K562 (cell line): ENCODE measurements around the gene GHRL. TPM values are rescaled to one million over a fixed set of nuclear protein-coding genes. Genes with fewer than 3 reads are reported as not detected.

ENCODE experiments used
- ATAC-seq: fragments of 200-7000 bp; cut with Tn5 transposase; 3 replicates; pipeline ENCODE4 v1.9.1; 2020; ENCODE audit warnings: moderate library complexity
- BruUV-seq: library from RNA; stranded (reverse); fragments of 400-500 nt; replicated peaks from 2 replicates; lab custom pipeline; 2021; lab: Mats Ljungman, UMichigan
- CTCF ChIA-PET: fragments of 300-600 bp; formaldehyde crosslinking; extraction: SDS; loops from one replicate; lab custom pipeline; 2021; ENCODE audit warnings: low intra/inter-chr PET ratio; lab: Yijun Ruan, JAX
- POLR2A ChIA-PET: fragments of 300-600, 350-650 bp; sonication (Branson Sonifier 250); formaldehyde crosslinking; extraction: SDS; loops from one replicate; lab custom pipeline; 2021; ENCODE audit warnings: antibody characterized with exemption, inconsistent platforms; lab: Yijun Ruan, JAX
- DNase-seq, 4 experiments: peaks; one replicate each; pipeline versions ENCODE4 v3.0.0 to v3.0.0-alpha.2; 2011 to 2018; ENCODE audit warnings: low spot score in 3 of 4, mixed read lengths in 3 of 4; ENCODE audit errors: extremely low read depth in 1 of 4
- FAIRE-seq: peaks from 2 replicates; lab custom pipeline; 2011; peaks lifted over from hg19 to GRCh38; lab: Jason Lieb, UNC
- H2AFZ ChIP-seq: 2 replicates; pipeline ENCODE4 v1.6.0; 2011; ENCODE audit warnings: low read depth, low read length, control low read depth, inconsistent platforms
- H3K27ac ChIP-seq: fragments of 200-600 bp; 3 replicates; pipeline ENCODE4 v1.8.0; 2011; ENCODE audit warnings: low read depth, mild to moderate bottlenecking, control low read depth, inconsistent platforms, low read length, moderate library complexity, mixed read lengths; ENCODE audit errors: extremely low read depth
- H3K27me3 ChIP-seq, 2 experiments: fragments of 300-600 bp in 1 of 2; 2 replicates in 1 of 2; 3 replicates in 1 of 2; pipeline versions ENCODE4 v1.6.0 to v1.8.0; 2011; ENCODE audit warnings: inconsistent platforms in 2 of 2, low read length in 2 of 2, mild to moderate bottlenecking in 1 of 2, mixed read lengths in 1 of 2, moderate library complexity in 1 of 2; ENCODE audit not compliant: control insufficient read depth in 2 of 2, insufficient read depth in 2 of 2
- H3K36me3 ChIP-seq: fragments of 300-600 bp; 3 replicates; pipeline ENCODE4 v1.8.0; 2011; ENCODE audit warnings: mild to moderate bottlenecking, low read length, inconsistent platforms; ENCODE audit not compliant: control insufficient read depth, insufficient read depth
- H3K4me1 ChIP-seq, 2 experiments: fragments of 200-600 bp in 1 of 2; replicated peaks in 1 of 2; 2 replicates in 1 of 2; 3 replicates in 1 of 2; pipeline versions ENCODE4 v1.5.1 to v1.8.0; 2011; ENCODE audit warnings: inconsistent platforms in 2 of 2, low read length in 2 of 2, mild to moderate bottlenecking in 1 of 2, mixed read lengths in 1 of 2, moderate library complexity in 1 of 2; ENCODE audit not compliant: control insufficient read depth in 2 of 2, insufficient read depth in 2 of 2
- H3K4me2 ChIP-seq: 2 replicates; pipeline ENCODE4 v1.6.1; 2011; ENCODE audit warnings: low read length, control low read depth, inconsistent platforms, mixed read lengths; ENCODE audit not compliant: insufficient read depth
- H3K4me3 ChIP-seq: fragments of 200-600 bp; sonication (generic), shearing (Covaris generic); 2 replicates; pipeline ENCODE4 v1.5.1; 2016; ENCODE audit warnings: control low read depth, inconsistent platforms
- H3K79me2 ChIP-seq: fragments of 200-600 bp; 3 replicates; pipeline ENCODE4 v1.8.0; 2011; ENCODE audit warnings: low read length, inconsistent platforms; ENCODE audit not compliant: control insufficient read depth, insufficient read depth
- H3K9ac ChIP-seq, 2 experiments: 2 replicates each; pipeline versions ENCODE4 v1.6.0 to v1.6.1; 2011; ENCODE audit warnings: low read depth in 2 of 2, low read length in 2 of 2, control low read depth in 1 of 2, inconsistent platforms in 1 of 2, mild to moderate bottlenecking in 1 of 2, mixed read lengths in 1 of 2; ENCODE audit not compliant: insufficient read depth in 1 of 2
- H3K9me1 ChIP-seq: one replicate; pipeline ENCODE4 v1.6.0; 2011; ENCODE audit warnings: inconsistent platforms, mild to moderate bottlenecking, low read length, moderate library complexity; ENCODE audit not compliant: control insufficient read depth, insufficient read depth
- H3K9me3 ChIP-seq: replicated peaks from 2 replicates; pipeline ENCODE4 v1.5.1; 2011; ENCODE audit warnings: low read depth, low read length, inconsistent platforms; ENCODE audit not compliant: control insufficient read depth, insufficient read depth
- H4K20me1 ChIP-seq: replicated peaks from 2 replicates; pipeline ENCODE4 v1.6.1; 2011; ENCODE audit warnings: low read length, inconsistent platforms, mixed read lengths; ENCODE audit not compliant: control insufficient read depth, insufficient read depth
- ARID1B ChIP-seq: fragments of 450-650 bp; IDR thresholded peaks from 2 replicates; pipeline ENCODE4 v1.6.1; 2016; ENCODE audit warnings: antibody characterized with exemption, mild to moderate bottlenecking, inconsistent platforms
- C11orf30 ChIP-seq: fragments of 450-650 bp; IDR thresholded peaks from 2 replicates; pipeline ENCODE4 v1.6.1; 2016; ENCODE audit warnings: low read depth, mild to moderate bottlenecking
- CBFA2T3 ChIP-seq: fragments of 450-650 bp; IDR thresholded peaks from 2 replicates; pipeline ENCODE4 v1.6.1; 2017
- EGR1 ChIP-seq: fragments of 450-650 bp; conservative IDR thresholded peaks from 2 replicates; pipeline ENCODE4 v1.6.1; 2017; ENCODE audit warnings: mild to moderate bottlenecking
- ELF4 ChIP-seq: fragments of 450-650 bp; formaldehyde crosslinking; IDR thresholded peaks from 2 replicates; pipeline ENCODE4 v1.4.0; 2022; ENCODE audit warnings: missing genetic modification characterization
- HLTF ChIP-seq: fragments of 450-650 bp; IDR thresholded peaks from 2 replicates; pipeline ENCODE4 v1.6.1; 2016
- MAFG ChIP-seq: fragments of 450-650 bp; conservative IDR thresholded peaks from 2 replicates; pipeline ENCODE4 v1.6.1; 2016; ENCODE audit warnings: missing genetic modification characterization, missing compliant biosample characterization
- MAZ ChIP-seq, 2 experiments: fragments of 450-650 bp in 1 of 2; sonication (generic) in 1 of 2; formaldehyde crosslinking; IDR thresholded peaks in 1 of 2; conservative IDR thresholded peaks in 1 of 2; 2 replicates each; pipeline versions ENCODE4 v1.4.0 to v1.5.0; 2020; ENCODE audit warnings: mild to moderate bottlenecking in 1 of 2, missing genetic modification reagents in 1 of 2
- MEF2D ChIP-seq: conservative IDR thresholded peaks from 2 replicates; pipeline ENCODE4 v1.6.1; 2016; ENCODE audit warnings: low read depth, missing genetic modification characterization, missing compliant biosample characterization
- MTA3 ChIP-seq: fragments of 450-650 bp; formaldehyde crosslinking; IDR thresholded peaks from 2 replicates; pipeline ENCODE4 v1.6.1; 2017; ENCODE audit warnings: mild to moderate bottlenecking, borderline replicate concordance
- NFE2 ChIP-seq: IDR thresholded peaks from 2 replicates; pipeline ENCODE4 v1.6.1; 2014; ENCODE audit warnings: antibody characterized with exemption, low read depth
- RBBP5 ChIP-seq: fragments of 200-600 bp; sonication (generic); IDR thresholded peaks from 2 replicates; pipeline ENCODE4 v1.6.1; 2012; ENCODE audit warnings: borderline replicate concordance, mild to moderate bottlenecking, low read length, control low read depth, inconsistent platforms; ENCODE audit not compliant: insufficient read depth, poor library complexity, severe bottlenecking
- RBM14 ChIP-seq: fragments of 200-400 bp; formaldehyde crosslinking; IDR thresholded peaks from 2 replicates; pipeline ENCODE4 v1.6.1; 2018; ENCODE audit warnings: low read depth, mild to moderate bottlenecking, low read length, moderate library complexity, borderline replicate concordance; ENCODE audit not compliant: insufficient read depth
- SLC30A9 ChIP-seq: fragments of 250-450 bp; sonication (Bioruptor Pico); IDR thresholded peaks from 2 replicates; pipeline ENCODE4 v1.8.0; 2022; ENCODE audit warnings: mild to moderate bottlenecking, moderate library complexity
- SMARCA4 ChIP-seq: fragments of 450-650 bp; IDR thresholded peaks from 2 replicates; pipeline ENCODE4 v1.6.1; 2016
- SOX6 ChIP-seq: fragments of 450-650 bp; IDR thresholded peaks from 2 replicates; pipeline ENCODE4 v1.6.1; 2014; ENCODE audit warnings: mild to moderate bottlenecking
- SRSF1 ChIP-seq: fragments of 200-400 bp; formaldehyde crosslinking; IDR thresholded peaks from 2 replicates; pipeline ENCODE4 v1.6.1; 2017; ENCODE audit warnings: mild to moderate bottlenecking, low read depth, low read length, moderate library complexity
- TCF3 ChIP-seq: sonication (generic); formaldehyde crosslinking; IDR thresholded peaks from 2 replicates; pipeline ENCODE4 v1.4.0; 2020; ENCODE audit warnings: mild to moderate bottlenecking, missing genetic modification reagents
- ZBTB7A ChIP-seq: IDR thresholded peaks from 2 replicates; pipeline ENCODE4 v1.6.1; 2011; ENCODE audit warnings: low read depth, mild to moderate bottlenecking, low read length, moderate library complexity, borderline replicate concordance; ENCODE audit not compliant: control insufficient read depth
- ZFP36 ChIP-seq: fragments of 150-350 bp; IDR thresholded peaks from 2 replicates; pipeline ENCODE4 v1.6.1; 2018; ENCODE audit warnings: low read length, low read depth; ENCODE audit not compliant: partially characterized antibody
- WGBS: fragments of 100-300 bp; shearing (Covaris generic); methylation state at CpG from one replicate; pipeline ENCODE4 v1.1.6; 2016; ENCODE audit warnings: low coverage, mixed read lengths; ENCODE audit not compliant: insufficient coverage; ENCODE audit errors: missing lambda C conversion rate; 5-methylcytosine and 5-hydroxymethylcytosine counted together
- in situ Hi-C: fragments of 300-500 bp; cut with MboI; formaldehyde crosslinking; loops from 4 replicates; pipeline ENCODE4 v1.15.0; 2018; ENCODE audit warnings: inconsistent platforms, mixed read lengths
- intact Hi-C: fragments of 100-400 bp; cut with micrococcal nuclease; formaldehyde crosslinking; loops from 2 replicates; pipeline ENCODE4 v1.14.2; 2022
- polyA plus RNA-seq, 8 experiments: library from polyadenylated mRNA; depleted of rRNA in 4 of 8; stranded (reverse) in 5 of 8; unstranded in 3 of 8; fragments of >200 nt; fragmentation: Nextera tagmentation in 2 of 8; fragmentation: Illumina TruSeq in 1 of 8; extraction: Ambion mirVana in 2 of 8; extraction: Trizol in 1 of 8; gene quantifications; 2 replicates each; pipeline versions ENCODE4 v1.2.1 to v1.2.3, GENCODE V29; 2011 to 2014; ENCODE audit warnings: inconsistent platforms in 1 of 8, missing spikeins in 1 of 8
- total RNA-seq, 7 experiments: library from RNA; depleted of rRNA in 6 of 7; stranded (reverse); fragments of >200 nt in 6 of 7; fragmentation: Illumina TruSeq in 2 of 7; extraction: Trizol in 2 of 7; gene quantifications; 2 replicates each; pipeline versions ENCODE4 v1.2.1 to v1.2.3, GENCODE V29; 2011 to 2021; ENCODE audit warnings: low replicate concordance in 1 of 7

GHRL gene
- total and polyA plus RNA-seq, 9 of the 15 experiments (the other 6 are each of a cell fraction or from before 2014, with no cell fraction given), result 0.08 to 0.29 (median 0.15) TPM; not detected in 5

DNA sequence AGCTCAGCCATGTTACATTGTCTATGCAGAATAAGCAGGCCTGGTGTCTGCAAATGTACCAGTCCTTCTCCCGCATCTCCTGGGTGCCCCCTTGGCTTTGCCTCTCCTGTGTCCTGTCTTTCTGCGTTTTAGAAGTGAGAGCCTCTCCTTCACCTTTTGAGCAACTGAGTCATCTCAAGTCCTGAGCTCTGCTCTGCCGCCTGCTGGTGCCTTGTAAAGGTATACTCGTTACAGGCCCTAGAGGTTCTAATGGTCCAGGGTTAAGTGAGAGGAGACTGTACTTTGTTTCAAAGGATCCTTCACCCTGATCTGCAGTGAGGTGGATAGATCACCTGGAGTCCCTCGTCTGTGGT lies 12.6 kb downstream of the GHRL start (continued):
- no peak for TF ChIP-seq SRSF1

DNA sequence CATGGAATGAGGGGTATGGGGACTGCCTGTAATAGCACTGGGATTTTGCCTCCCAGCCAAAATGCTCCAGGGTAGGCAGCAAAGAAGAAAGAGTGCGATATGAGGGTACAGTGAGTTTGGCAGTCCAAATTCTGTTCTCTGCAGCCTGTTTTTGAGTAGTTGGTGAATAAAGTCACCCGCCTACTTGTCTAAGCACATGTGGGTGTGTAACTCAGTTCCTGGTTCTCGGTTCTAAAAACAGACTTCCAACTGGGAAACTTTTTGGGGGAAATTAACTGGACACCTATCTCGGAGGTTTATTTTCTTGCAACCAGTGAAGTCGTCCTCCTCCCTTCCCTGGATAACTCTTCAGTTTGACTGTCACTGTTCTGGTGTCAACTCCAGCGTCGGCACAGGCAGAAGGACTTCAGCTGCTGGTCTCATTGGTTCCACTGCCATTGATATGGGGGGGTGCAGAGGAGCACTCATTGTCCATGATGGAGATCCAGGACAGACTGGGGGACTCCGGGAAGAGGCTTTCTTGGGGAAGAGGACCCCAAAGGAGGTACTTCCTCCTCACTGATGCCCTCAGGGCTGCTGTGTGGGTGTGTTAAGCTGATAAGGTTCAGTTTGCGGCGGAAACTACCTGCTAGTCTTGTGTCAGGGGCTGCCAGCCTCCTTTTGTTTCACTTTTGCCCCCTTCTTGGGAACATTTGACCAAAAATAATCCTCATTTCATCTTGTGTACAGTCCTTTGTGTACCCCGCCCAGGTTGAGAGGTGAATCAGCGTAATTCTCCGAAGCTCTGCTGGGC lies 13.2 kb downstream of the GHRL start:
- peaks cover 15% of the 10 kb centered on the region for H3K79me2 ChIP-seq
- no peak overlapping the region for H2AFZ ChIP-seq
- H3K9me1 ChIP-seq, result no peaks in the 10 kb centered on the region
- H3K9me3 ChIP-seq, result no peaks in the 10 kb centered on the region
- in situ Hi-C loops, result no loop called here
- WGBS, result 58% methylated on average over 13 of the region's 13 CpGs
- H3K36me3 ChIP-seq, result peaks cover 88% of the 10 kb centered on the region
- CTCF ChIA-PET, result interaction anchor here (1.2 kb wide), 1 partner anchor 563 kb away, joined by 4 read pairs; no protein-coding TSS in a partner anchor
- H3K27me3 ChIP-seq, result no peaks in the 10 kb centered on the region
- H4K20me1 ChIP-seq, result no peaks in the 10 kb centered on the region; the same call in 1 of the 2 replicates
- H3K4me1 ChIP-seq, result peaks cover 10 to 14% of the 10 kb centered on the region in 2 experiments; a peak in 3 of 5 replicates
- FAIRE-seq (no peak), ATAC-seq (peak; percentile 62), DNase-seq (peak in 2 of 4 experiments; percentile 35 to 42)
- BruUV-seq, result no TSS peak
- H3K9ac ChIP-seq, result peak overlapping the region in 1 of 2 experiments; percentile 17; a peak in 1 of 4 replicates
- H3K4me2 ChIP-seq, result peak overlapping the region; percentile 50
- POLR2A ChIA-PET, result interaction anchor here (0.6 to 1.6 kb wide), 10 partner anchors 8 to 127 kb away, joined by 3 to 6 read pairs (median 4); partner anchors contain the start of gene GHRL
- intact Hi-C loops, result no loop called here
- H3K27ac ChIP-seq, result peak overlapping the region; percentile 46
- H3K4me3 ChIP-seq, result no peak overlapping the region
- no peak for TF ChIP-seq HLTF
- TF ChIP-seq RBBP5, result peak; percentile 37
- TF ChIP-seq MAZ (CRISPR knock-in tag; conservative IDR thresholded peaks at IDR 0.05 in 1 of 2, IDR thresholded peaks at IDR 0.05 in 1 of 2), result no peak
- TF ChIP-seq TCF3 (CRISPR knock-in tag), result peak; percentile 52
- TF ChIP-seq SMARCA4, result no peak
- peak; percentile 30; the same call in 1 of the 2 replicates for TF ChIP-seq CBFA2T3
- TF ChIP-seq ELF4 (CRISPR knock-in tag), result no peak
- TF ChIP-seq RBM14, result no peak
- 0 out of 2 replicates have a peak, but pooled peaks have one; percentile 13 for TF ChIP-seq SOX6
- 0 out of 2 replicates have a peak, but pooled peaks have one; percentile 29 for TF ChIP-seq EGR1
- TF ChIP-seq ZFP36, result peak; percentile 20
- TF ChIP-seq C11orf30, result peak; percentile 69
- TF ChIP-seq ZBTB7A, result peak; percentile 37; the same call in 1 of the 2 replicates
- no peak for TF ChIP-seq SLC30A9 (CRISPR knock-in tag)
- peak; percentile 58 for TF ChIP-seq ARID1B
- TF ChIP-seq NFE2, result peak; percentile 76
- 0 out of 2 replicates have a peak, but pooled peaks have one; percentile 59 for TF ChIP-seq MAFG (tag)
- TF ChIP-seq MTA3, result 0 out of 2 replicates have a peak, but pooled peaks have one; percentile 25
- TF ChIP-seq MEF2D (tag), result no peak
